Mesendoderm (in vitro differentiated cells): Measurements from ENCODE around the gene PKD2.
"Not testable (repeated sequence)": the region's sequence is repeated elsewhere in the genome, so short reads cannot be mapped to it uniquely, and the experiment has no call there.

Experiments used
- DNase-seq: peaks from one replicate; pipeline ENCODE4 v3.0.0; 2013
- H2AK5ac ChIP-seq: 2 replicates; pipeline ENCODE4 v1.6.1; 2013; ENCODE audit warnings: low read length, inconsistent platforms
- H2BK120ac ChIP-seq: 2 replicates; pipeline ENCODE4 v1.6.1; 2013; ENCODE audit warnings: low read depth, mild to moderate bottlenecking, low read length, moderate library complexity, mixed read lengths
- H2BK15ac ChIP-seq: replicated peaks from 2 replicates; pipeline ENCODE4 v1.6.1; 2013; ENCODE audit warnings: low read depth, mild to moderate bottlenecking, moderate library complexity
- H2BK5ac ChIP-seq: 2 replicates; pipeline ENCODE4 v1.6.1; 2013; ENCODE audit warnings: low read length, inconsistent platforms
- H3K18ac ChIP-seq: 2 replicates; pipeline ENCODE4 v1.6.1; 2013; ENCODE audit warnings: mild to moderate bottlenecking, low read length, mixed read lengths
- H3K23ac ChIP-seq: one replicate; pipeline ENCODE4 v1.6.1; 2013; ENCODE audit warnings: low read length
- H3K27ac ChIP-seq: 2 replicates; pipeline ENCODE4 v1.5.1; 2013; ENCODE audit warnings: low read depth, mild to moderate bottlenecking, inconsistent platforms, low read length, moderate library complexity
- H3K27me3 ChIP-seq: 2 replicates; pipeline ENCODE4 v1.6.1; 2013; ENCODE audit warnings: low read length, control low read depth, mild to moderate bottlenecking, inconsistent platforms; ENCODE audit not compliant: insufficient read depth, poor library complexity
- H3K36me3 ChIP-seq: 2 replicates; pipeline ENCODE4 v1.6.1; 2013; ENCODE audit warnings: low read length, inconsistent platforms; ENCODE audit not compliant: control insufficient read depth, insufficient read depth
- H3K4ac ChIP-seq: one replicate; pipeline ENCODE4 v1.6.1; 2013; ENCODE audit warnings: low read depth, mild to moderate bottlenecking, low read length, moderate library complexity
- H3K4me1 ChIP-seq: 2 replicates; pipeline ENCODE4 v1.6.1; 2013; ENCODE audit warnings: low read depth, low read length, inconsistent platforms; ENCODE audit not compliant: control insufficient read depth
- H3K4me2 ChIP-seq: 2 replicates; pipeline ENCODE4 v1.6.1; 2013; ENCODE audit warnings: low read length
- H3K4me3 ChIP-seq: 2 replicates; pipeline ENCODE4 v1.5.1; 2013; ENCODE audit warnings: mild to moderate bottlenecking, low read length
- H3K56ac ChIP-seq: one replicate; pipeline ENCODE4 v1.6.1; 2013; ENCODE audit warnings: low read length
- H3K79me1 ChIP-seq: 2 replicates; pipeline ENCODE4 v1.6.1; 2013; ENCODE audit warnings: low read length, inconsistent platforms
- H3K79me2 ChIP-seq: 2 replicates; pipeline ENCODE4 v1.6.1; 2013; ENCODE audit warnings: mild to moderate bottlenecking, low read length; ENCODE audit not compliant: control insufficient read depth, insufficient read depth
- H3K9ac ChIP-seq: 2 replicates; pipeline ENCODE4 v1.6.1; 2013; ENCODE audit warnings: low read length, inconsistent platforms
- H4K5ac ChIP-seq: one replicate; pipeline ENCODE4 v1.6.1; 2013; ENCODE audit warnings: low read length
- H4K8ac ChIP-seq: one replicate; pipeline ENCODE4 v1.6.1; 2013; ENCODE audit warnings: low read depth, mild to moderate bottlenecking, control low read depth, low read length, moderate library complexity
- WGBS: extraction: QIAGEN DNeasy Blood & Tissue Kit; methylation state at CpG from one replicate; pipeline ENCODE4 v1.1.7; 2013; ENCODE audit warnings: low lambda C conversion rate, missing lambda C conversion rate; ENCODE audit not compliant: insufficient coverage; ENCODE audit errors: extremely low coverage; 5-methylcytosine and 5-hydroxymethylcytosine counted together

The PKD2 gene

DNA sequence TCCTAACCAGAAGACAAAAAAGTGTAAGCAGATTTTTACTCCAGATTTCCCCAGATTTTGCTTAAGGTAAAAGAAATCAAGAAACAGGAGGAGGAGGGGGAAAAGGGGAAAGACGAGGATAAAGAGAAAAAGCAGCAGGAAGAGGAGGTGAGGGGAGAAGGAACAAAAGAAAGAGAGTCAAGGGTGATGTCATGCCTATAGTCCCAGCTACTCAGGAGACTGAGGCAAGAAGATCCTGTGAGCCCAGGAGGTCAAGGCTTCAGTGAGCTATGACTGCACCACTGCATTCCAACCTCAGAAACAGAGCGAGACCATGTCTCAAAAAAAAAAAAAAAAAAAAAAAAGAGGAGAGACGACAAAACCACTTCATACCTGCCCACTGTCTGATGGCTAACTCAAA lies 12.0 kb upstream of the PKD2 start:
- WGBS = no CpG with 5 or more reads among the region's 3 CpGs
- no peak overlapping the region for H3K18ac ChIP-seq

GRCh38 chr4:87999191-87999691 lies 8.2 kb upstream of the PKD2 start:
- not testable (repeated sequence) for H3K4me1 ChIP-seq, H2BK15ac ChIP-seq, H4K5ac ChIP-seq, H3K4me2 ChIP-seq, H3K18ac ChIP-seq, H3K36me3 ChIP-seq, H3K79me2 ChIP-seq, H3K4ac ChIP-seq, H3K27me3 ChIP-seq, H3K27ac ChIP-seq, H3K56ac ChIP-seq, H3K79me1 ChIP-seq, H2BK120ac ChIP-seq, H3K23ac ChIP-seq, H3K9ac ChIP-seq, H2AK5ac ChIP-seq, H3K4me3 ChIP-seq, H2BK5ac ChIP-seq, H4K8ac ChIP-seq
- DNase-seq = peak; percentile 66
- WGBS = no CpG with 5 or more reads among the region's 2 CpGs

More for the DNA sequence above, 12.0 kb upstream of the PKD2 start:
- Histone ChIP-seq H3K4me3 (no peak overlapping the region), H3K27me3 (no peaks in the 10 kb centered on the region), H3K4ac (no peak overlapping the region), H3K36me3 (no peaks in the 10 kb centered on the region), H3K79me2 (no peaks in the 10 kb centered on the region), H3K56ac (no peak overlapping the region), H2AK5ac (no peak overlapping the region), H2BK5ac (no peak overlapping the region), H3K79me1 (no peaks in the 10 kb centered on the region), H4K5ac (no peak overlapping the region), H3K9ac (no peak overlapping the region), H2BK15ac (no peak overlapping the region), H3K4me1 (no peaks in the 10 kb centered on the region), H2BK120ac (no peak overlapping the region), H4K8ac (no peak overlapping the region), H3K23ac (no peak overlapping the region), H3K4me2 (no peak overlapping the region), H3K27ac (no peak overlapping the region)
- no peak for DNase-seq

DNA sequence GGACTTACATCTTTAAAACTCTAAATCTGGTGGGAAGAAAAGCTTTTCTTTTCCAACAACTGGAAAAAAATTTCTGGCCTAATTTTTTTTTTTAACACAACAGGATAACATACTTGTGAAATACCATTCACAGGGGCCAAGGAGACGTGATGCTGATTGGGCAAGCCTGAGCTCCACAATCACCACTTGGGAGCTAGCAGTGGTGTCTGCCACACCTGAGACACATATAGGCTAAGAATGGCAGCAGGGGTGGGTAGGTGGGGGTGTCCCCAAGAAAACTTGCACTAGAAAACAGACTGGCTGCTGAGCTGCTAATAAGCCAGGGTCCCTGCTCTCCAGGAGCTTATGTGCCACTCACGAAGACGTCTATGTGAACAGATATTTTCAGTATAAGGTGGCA lies 5.6 kb upstream of the PKD2 start:
- H3K4me1 ChIP-seq = peaks cover 8% of the 10 kb centered on the region
- WGBS = no CpG with 5 or more reads among the region's 3 CpGs
- H3K56ac ChIP-seq = no peak overlapping the region
- H3K36me3 ChIP-seq = no peaks in the 10 kb centered on the region
- no peak overlapping the region for H3K9ac ChIP-seq
- no peak overlapping the region for H4K5ac ChIP-seq
- peak; percentile 62 for DNase-seq
- H3K79me2 ChIP-seq = no peaks in the 10 kb centered on the region
- H2AK5ac ChIP-seq = no peak overlapping the region
- H3K4ac ChIP-seq = peak overlapping the region; percentile 55
- H3K23ac ChIP-seq = no peak overlapping the region
- no peak overlapping the region for H2BK120ac ChIP-seq
- H2BK15ac ChIP-seq = no peak overlapping the region
- H3K18ac ChIP-seq = no peak overlapping the region
- H2BK5ac ChIP-seq = no peak overlapping the region
- H3K27me3 ChIP-seq = no peaks in the 10 kb centered on the region
- H3K27ac ChIP-seq = no peak overlapping the region
- H4K8ac ChIP-seq = no peak overlapping the region
- no peak overlapping the region for H3K4me3 ChIP-seq
- H3K79me1 ChIP-seq = no peaks in the 10 kb centered on the region
- H3K4me2 ChIP-seq = no peak overlapping the region

- Histone ChIP-seq H3K79me2 (no peaks in the 10 kb centered on the region), H3K4me3 (no peak overlapping the region), H3K4ac (no peak overlapping the region), H3K36me3 (no peaks in the 10 kb centered on the region), H3K79me1 (no peaks in the 10 kb centered on the region), H2BK15ac (no peak overlapping the region), H3K18ac (no peak overlapping the region), H4K8ac (no peak overlapping the region), H3K27ac (no peak overlapping the region), H2AK5ac (no peak overlapping the region), H2BK5ac (no peak overlapping the region), H4K5ac (no peak overlapping the region), H2BK120ac (no peak overlapping the region), H3K4me1 (peaks cover 8% of the 10 kb centered on the region), H3K9ac (no peak overlapping the region), H3K27me3 (no peaks in the 10 kb centered on the region), H3K56ac (no peak overlapping the region), H3K23ac (no peak overlapping the region), H3K4me2 (no peak overlapping the region)
- DNase-seq = peak; percentile 67
- WGBS = no CpG with 5 or more reads among the region's 4 CpGs
Measured at GRCh38 chr4:88002786-88003185, 4.6 kb upstream of the PKD2 start.

GRCh38 chr4:88003261-88003660 lies 4.2 kb upstream of the PKD2 start:
- H3K79me2 ChIP-seq = peaks cover under 1% of the 10 kb centered on the region
- H4K5ac ChIP-seq = no peak overlapping the region
- H3K56ac ChIP-seq = no peak overlapping the region
- H3K4ac ChIP-seq = no peak overlapping the region
- peaks cover 8% of the 10 kb centered on the region for H3K4me1 ChIP-seq
- H3K18ac ChIP-seq = no peak overlapping the region
- H3K27ac ChIP-seq = no peak overlapping the region
- no peaks in the 10 kb centered on the region for H3K27me3 ChIP-seq
- H2AK5ac ChIP-seq = no peak overlapping the region
- no peak overlapping the region for H4K8ac ChIP-seq
- no peaks in the 10 kb centered on the region for H3K79me1 ChIP-seq
- H2BK5ac ChIP-seq = no peak overlapping the region
- H3K9ac ChIP-seq = no peak overlapping the region
- H2BK15ac ChIP-seq = no peak overlapping the region
- WGBS = no CpG with 5 or more reads among the region's 3 CpGs
- no peak overlapping the region for H3K4me2 ChIP-seq
- no peak overlapping the region for H3K4me3 ChIP-seq
- H3K36me3 ChIP-seq = no peaks in the 10 kb centered on the region
- no peak overlapping the region for H3K23ac ChIP-seq
- H2BK120ac ChIP-seq = no peak overlapping the region
- peak; percentile 35 for DNase-seq

DNA sequence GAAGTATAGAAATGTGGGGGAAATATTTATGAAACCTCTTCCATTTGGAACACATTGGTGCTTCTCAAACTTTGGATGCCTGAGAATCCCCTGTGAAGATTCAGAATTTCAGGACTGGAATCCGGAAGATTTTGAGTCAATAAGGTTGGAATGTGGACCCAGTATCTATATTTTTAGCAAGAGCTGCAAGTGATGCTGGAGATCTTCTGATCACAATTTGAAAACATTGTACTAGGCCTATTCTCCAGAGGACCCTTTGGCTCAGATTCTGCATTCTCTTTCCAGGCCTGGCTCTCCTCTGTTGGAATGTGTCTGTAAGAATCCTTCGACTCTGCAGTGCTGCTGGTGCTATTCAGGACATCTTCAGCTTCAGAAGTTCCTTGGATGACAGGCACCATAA lies 2.4 kb upstream of the PKD2 start:
- H3K4me1 ChIP-seq = peaks cover 8% of the 10 kb centered on the region
- H3K27ac ChIP-seq = no peak overlapping the region
- WGBS = no CpG with 5 or more reads among the region's 2 CpGs

More for the DNA sequence above, 2.4 kb upstream of the PKD2 start:
- H2BK120ac ChIP-seq = no peak overlapping the region
- H2BK5ac ChIP-seq = no peak overlapping the region
- no peak overlapping the region for H3K18ac ChIP-seq
- H2BK15ac ChIP-seq = no peak overlapping the region
- no peak overlapping the region for H3K4ac ChIP-seq
- no peak overlapping the region for H3K23ac ChIP-seq
- H3K36me3 ChIP-seq = no peaks in the 10 kb centered on the region
- peaks cover 2% of the 10 kb centered on the region for H3K79me1 ChIP-seq
- H4K8ac ChIP-seq = no peak overlapping the region
- no peak overlapping the region for H2AK5ac ChIP-seq
- no peak for DNase-seq
- H3K27me3 ChIP-seq = no peaks in the 10 kb centered on the region
- no peak overlapping the region for H4K5ac ChIP-seq
- peaks cover 12% of the 10 kb centered on the region for H3K79me2 ChIP-seq
- no peak overlapping the region for H3K4me3 ChIP-seq
- no peak overlapping the region for H3K9ac ChIP-seq
- no peak overlapping the region for H3K56ac ChIP-seq
- no peak overlapping the region for H3K4me2 ChIP-seq
